ENCODE results near the gene CTH.
"Not testable (repeated sequence)": the region's sequence is repeated elsewhere in the genome, so short reads cannot be mapped to it uniquely, and the experiment has no call there.

CTH gene

GRCh38 chr1:70410604-70411359 lies at the start of gene CTH:
TSS of gene CTH (plus strand) at chr1:70411268. CDS start at chr1:70411416, 148 bp downstream.
- DNase-seq (ENCODE audit: low read depth) = peak; percentile 85

- DNase-seq (ENCODE audit: low read depth) = no peak
These were observed 49.2 kb upstream of the CTH start for GRCh38 chr1:70361727-70362398.

GRCh38 chr1:70364439-70364838 lies 46.6 kb upstream of the CTH start:
- no peak for DNase-seq (ENCODE audit: low read depth)

- DNase-seq (ENCODE audit: low read depth) = not testable (repeated sequence)
These were observed 44.6 kb upstream of the CTH start for GRCh38 chr1:70366425-70366952.

GRCh38 chr1:70366997-70367396 lies 44.1 kb upstream of the CTH start:
- DNase-seq (ENCODE audit: low read depth) = not testable (repeated sequence)

- DNase-seq (ENCODE audit: low read depth) = not testable (repeated sequence)
These were observed 43.7 kb upstream of the CTH start for GRCh38 chr1:70367397-70367796.

GRCh38 chr1:70371586-70371985 lies 39.5 kb upstream of the CTH start:
- not testable (repeated sequence) for DNase-seq (ENCODE audit: low read depth)

GRCh38 chr1:70372426-70372825 lies 38.6 kb upstream of the CTH start:
- DNase-seq (ENCODE audit: low read depth) = no peak

GRCh38 chr1:70373580-70373979 lies 37.5 kb upstream of the CTH start:
- DNase-seq (ENCODE audit: low read depth) = not testable (repeated sequence)

- DNase-seq (ENCODE audit: low read depth) = no peak
These were observed 34.9 kb upstream of the CTH start for GRCh38 chr1:70376196-70376595.

- no peak for DNase-seq (ENCODE audit: low read depth)
These were observed 28.4 kb upstream of the CTH start for GRCh38 chr1:70382682-70383081.

- DNase-seq (ENCODE audit: low read depth) = no peak
These were observed 27.6 kb upstream of the CTH start for GRCh38 chr1:70383483-70383882.

- no peak for DNase-seq (ENCODE audit: low read depth)
These were observed 26.5 kb upstream of the CTH start for GRCh38 chr1:70384542-70384941.

GRCh38 chr1:70385477-70385876 lies 25.6 kb upstream of the CTH start:
- no peak for DNase-seq (ENCODE audit: low read depth)

GRCh38 chr1:70386121-70386520 lies 24.9 kb upstream of the CTH start:
- no peak for DNase-seq (ENCODE audit: low read depth)

GRCh38 chr1:70387507-70387906 lies 23.6 kb upstream of the CTH start:
- no peak for DNase-seq (ENCODE audit: low read depth)

GRCh38 chr1:70392626-70393025 lies 18.4 kb upstream of the CTH start:
- no peak for DNase-seq (ENCODE audit: low read depth)

- DNase-seq (ENCODE audit: low read depth) = no peak
These were observed 14.5 kb upstream of the CTH start for GRCh38 chr1:70396607-70397006.

GRCh38 chr1:70397013-70397412 lies 14.1 kb upstream of the CTH start:
- DNase-seq (ENCODE audit: low read depth) = no peak

GRCh38 chr1:70400335-70400734 lies 10.7 kb upstream of the CTH start:
- DNase-seq (ENCODE audit: low read depth) = no peak

GRCh38 chr1:70401974-70402373 lies 9.1 kb upstream of the CTH start:
- DNase-seq (ENCODE audit: low read depth) = no peak

GRCh38 chr1:70403759-70404158 lies 7.3 kb upstream of the CTH start:
- no peak for DNase-seq (ENCODE audit: low read depth)

- no peak for DNase-seq (ENCODE audit: low read depth)
These were observed 5.2 kb upstream of the CTH start for GRCh38 chr1:70405780-70406416.
